H1 (cell line): Measurements from ENCODE around the gene MGRN1. TPM values are rescaled to one million over a fixed set of nuclear protein-coding genes. Genes with fewer than 3 reads are reported as not detected.

Experiments
- CTCF ChIA-PET: fragments of 300-600 bp; sonication (Branson Sonifier 250); formaldehyde crosslinking; loops from one replicate; lab custom pipeline; 2021; ENCODE audit not compliant: partially characterized antibody; lab: Charles Lee
- POLR2A ChIA-PET: fragments of 300-600 bp; sonication (Branson Sonifier 250); formaldehyde crosslinking; loops from one replicate; lab custom pipeline; 2021; ENCODE audit warnings: inconsistent platforms; ENCODE audit not compliant: partially characterized antibody; lab: Charles Lee
- DNase-seq, 2 experiments: peaks; one replicate each; pipeline versions ENCODE4 v3.0.0 to v3.0.0-alpha.2; 2010 to 2022; ENCODE audit warnings: low spot score in 2 of 2, low read depth in 1 of 2, mixed read lengths in 1 of 2
- FAIRE-seq: peaks from 2 replicates; lab custom pipeline; 2011; peaks lifted over from hg19 to GRCh38; lab: Jason Lieb, UNC
- H2AFZ ChIP-seq: 2 replicates; pipeline ENCODE4 v1.8.1; 2012; ENCODE audit warnings: low read length, inconsistent platforms
- H2AK5ac ChIP-seq: 2 replicates; pipeline ENCODE4 v1.6.1; 2013; ENCODE audit warnings: low read depth, low read length
- H2BK120ac ChIP-seq: replicated peaks from 2 replicates; pipeline ENCODE3; 2013; ENCODE audit warnings: low read depth, low read length, inconsistent platforms
- H2BK12ac ChIP-seq: 2 replicates; pipeline ENCODE4 v1.6.1; 2013; ENCODE audit warnings: low read depth, low read length
- H2BK15ac ChIP-seq: 2 replicates; pipeline ENCODE4 v1.6.1; 2013; ENCODE audit warnings: low read length
- H2BK20ac ChIP-seq: 2 replicates; pipeline ENCODE4 v1.6.1; 2013; ENCODE audit warnings: low read length
- H2BK5ac ChIP-seq: 2 replicates; pipeline ENCODE4 v1.6.1; 2013; ENCODE audit warnings: low read depth, low read length
- H3K14ac ChIP-seq: 2 replicates; pipeline ENCODE4 v1.6.1; 2013; ENCODE audit warnings: inconsistent platforms; ENCODE audit not compliant: insufficient read length
- H3K18ac ChIP-seq: 2 replicates; pipeline ENCODE4 v1.6.1; 2013; ENCODE audit warnings: low read length; ENCODE audit errors: extremely low read depth
- H3K23ac ChIP-seq: 2 replicates; pipeline ENCODE4 v1.6.1; 2013; ENCODE audit warnings: inconsistent platforms; ENCODE audit not compliant: insufficient read length
- H3K23me2 ChIP-seq: 2 replicates; pipeline ENCODE4 v1.6.1; 2013; ENCODE audit warnings: low read depth, low read length
- H3K27ac ChIP-seq: 2 replicates; pipeline ENCODE4 v1.6.1; 2011; ENCODE audit warnings: low read depth, low read length, inconsistent platforms
- H3K27me3 ChIP-seq, 4 experiments: replicated peaks in 1 of 4; 1 replicate in 1 of 4; 2 replicates in 3 of 4; pipeline versions ENCODE4 v1.6.1 to v1.8.1; 2011 to 2013; ENCODE audit warnings: low read length in 3 of 4, mild to moderate bottlenecking in 3 of 4, inconsistent platforms in 2 of 4, mixed read lengths in 2 of 4, moderate library complexity in 1 of 4; ENCODE audit not compliant: control insufficient read depth in 3 of 4, insufficient read depth in 3 of 4; ENCODE audit errors: extremely low read depth in 1 of 4
- H3K36me3 ChIP-seq, 4 experiments: 2 replicates each; pipeline versions ENCODE4 v1.6.1 to v1.8.1; 2011 to 2013; ENCODE audit warnings: mild to moderate bottlenecking in 4 of 4, low read length in 3 of 4, moderate library complexity in 2 of 4, control low read depth in 1 of 4, inconsistent platforms in 1 of 4; ENCODE audit not compliant: insufficient read depth in 4 of 4, control insufficient read depth in 2 of 4
- H3K4ac ChIP-seq: replicated peaks from 2 replicates; pipeline ENCODE3; 2013; ENCODE audit warnings: low read length, low read depth, mixed read lengths, inconsistent platforms; ENCODE audit not compliant: insufficient read length
- H3K4me1 ChIP-seq, 4 experiments: replicated peaks in 1 of 4; 1 replicate in 1 of 4; 2 replicates in 3 of 4; pipeline versions ENCODE4 v1.6.1 to v1.8.1; 2011 to 2013; ENCODE audit warnings: low read length in 3 of 4, inconsistent platforms in 2 of 4, mixed read lengths in 1 of 4; ENCODE audit not compliant: insufficient read depth in 4 of 4, control insufficient read depth in 3 of 4
- H3K4me2 ChIP-seq, 2 experiments: 2 replicates each; pipeline versions ENCODE4 v1.6.1 to v1.8.1; 2011 to 2013; ENCODE audit warnings: low read depth in 2 of 2, low read length in 2 of 2, control low read depth in 1 of 2, inconsistent platforms in 1 of 2, mild to moderate bottlenecking in 1 of 2; ENCODE audit not compliant: insufficient read depth in 1 of 2
- H3K4me3 ChIP-seq, 4 experiments: fragments of 200-600, 300-600 bp in 1 of 4; sonication (generic), shearing (Covaris generic), sonication (Bioruptor Twin) in 1 of 4; 2 replicates each; pipeline versions ENCODE4 v1.5.1 to v1.8.1; 2011 to 2016; ENCODE audit warnings: low read length in 4 of 4, low read depth in 3 of 4, control low read depth in 2 of 4, inconsistent platforms in 2 of 4, mild to moderate bottlenecking in 2 of 4, mixed read lengths in 1 of 4, moderate library complexity in 1 of 4; ENCODE audit not compliant: insufficient read depth in 2 of 4; ENCODE audit errors: extremely low read depth in 1 of 4
- H3K56ac ChIP-seq: replicated peaks from 2 replicates; pipeline ENCODE3; 2013; ENCODE audit warnings: low read depth, mild to moderate bottlenecking, mixed read lengths, low read length, inconsistent platforms; ENCODE audit not compliant: insufficient read length
- H3K79me1 ChIP-seq: 2 replicates; pipeline ENCODE4 v1.6.1; 2013; ENCODE audit warnings: low read depth, low read length, control low read depth
- H3K79me2 ChIP-seq, 2 experiments: 2 replicates each; pipeline versions ENCODE4 v1.6.1 to v1.8.1; 2012 to 2013; ENCODE audit warnings: low read length in 2 of 2, mild to moderate bottlenecking in 2 of 2, inconsistent platforms in 1 of 2; ENCODE audit not compliant: insufficient read depth in 2 of 2, control insufficient read depth in 1 of 2
- H3K9ac ChIP-seq, 4 experiments: replicated peaks in 1 of 4; 1 replicate in 1 of 4; 2 replicates in 3 of 4; pipeline versions ENCODE4 v1.6.1 to v1.8.1; 2011 to 2013; ENCODE audit warnings: low read depth in 3 of 4, low read length in 3 of 4, control low read depth in 2 of 4, mild to moderate bottlenecking in 2 of 4, moderate library complexity in 2 of 4, inconsistent platforms in 1 of 4; ENCODE audit errors: extremely low read depth in 1 of 4
- H3K9me3 ChIP-seq, 2 experiments: 2 replicates each; pipeline versions ENCODE4 v1.6.1 to v1.8.1; 2012 to 2013; ENCODE audit warnings: mild to moderate bottlenecking in 2 of 2, moderate library complexity in 2 of 2, control low read depth in 1 of 2, inconsistent platforms in 1 of 2, low read depth in 1 of 2, low read length in 1 of 2, mixed read lengths in 1 of 2; ENCODE audit not compliant: insufficient read depth in 2 of 2
- H4K20me1 ChIP-seq, 2 experiments: replicated peaks in 1 of 2; 2 replicates each; pipeline versions ENCODE3 to v1.8.1; 2011 to 2013; ENCODE audit warnings: inconsistent platforms in 2 of 2, low read length in 2 of 2, mild to moderate bottlenecking in 1 of 2; ENCODE audit not compliant: insufficient read depth in 2 of 2, control insufficient read depth in 1 of 2
- H4K5ac ChIP-seq: 2 replicates; pipeline ENCODE4 v1.6.1; 2013; ENCODE audit warnings: low read length, low read depth, mixed read lengths, inconsistent platforms; ENCODE audit not compliant: insufficient read length
- H4K8ac ChIP-seq: 2 replicates; pipeline ENCODE4 v1.8.0; 2013; ENCODE audit warnings: mild to moderate bottlenecking, moderate library complexity, low read length, inconsistent platforms; ENCODE audit not compliant: insufficient read depth; ENCODE audit errors: extremely low read depth
- H4K91ac ChIP-seq: replicated peaks from 2 replicates; pipeline ENCODE3; 2013; ENCODE audit warnings: low read length, mixed read lengths, inconsistent platforms; ENCODE audit not compliant: insufficient read length
- GTF2F1 ChIP-seq: IDR thresholded peaks from 2 replicates; pipeline ENCODE4 v1.6.1; 2012; ENCODE audit warnings: low read depth, low read length, improper control_type of control experiment, borderline replicate concordance
- HDAC2 ChIP-seq, 2 experiments: fragments of 300-600 bp in 1 of 2; sonication (generic) in 1 of 2; IDR thresholded peaks; 2 replicates each; pipeline ENCODE4 v1.6.1; 2011 to 2012; ENCODE audit warnings: low read depth in 2 of 2, low read length in 2 of 2, mild to moderate bottlenecking in 2 of 2, moderate library complexity in 2 of 2, borderline replicate concordance in 1 of 2, inconsistent platforms in 1 of 2
- HDAC6 ChIP-seq: IDR thresholded peaks from one replicate; pipeline ENCODE4 v1.7.1; 2012; ENCODE audit warnings: low read depth, mild to moderate bottlenecking, inconsistent platforms, low read length, moderate library complexity
- KDM1A ChIP-seq: fragments of 200-600, 300-600 bp; sonication (generic); IDR thresholded peaks from 2 replicates; pipeline ENCODE4 v1.7.1; 2016; ENCODE audit warnings: mild to moderate bottlenecking, low read length, borderline replicate concordance
- POLR2A ChIP-seq, 2 experiments: IDR thresholded peaks; 1 replicate in 1 of 2; 2 replicates in 1 of 2; pipeline ENCODE4 v1.6.1; 2011; ENCODE audit warnings: low read depth in 2 of 2, low read length in 2 of 2, mild to moderate bottlenecking in 2 of 2; ENCODE audit errors: control extremely low read depth in 1 of 2
- SP1 ChIP-seq: IDR thresholded peaks from 2 replicates; pipeline ENCODE4 v1.6.1; 2011; ENCODE audit warnings: low read depth, low read length
- TAF1 ChIP-seq: IDR thresholded peaks from 2 replicates; pipeline ENCODE4 v1.6.1; 2011; ENCODE audit warnings: mild to moderate bottlenecking, low read depth, low read length
- TCF12 ChIP-seq: IDR thresholded peaks from 2 replicates; pipeline ENCODE4 v1.6.1; 2011; ENCODE audit warnings: low read depth, mild to moderate bottlenecking, low read length
- TEAD4 ChIP-seq: IDR thresholded peaks from 2 replicates; pipeline ENCODE4 v1.6.1; 2012; ENCODE audit warnings: low read depth, low read length, inconsistent platforms, mixed read lengths
- WGBS, 2 experiments: shearing (Covaris generic) in 1 of 2; methylation state at CpG; one replicate each; pipeline versions ENCODE4 v1.1.6 to v1.1.7; 2013 to 2015; ENCODE audit warnings: low lambda C conversion rate in 2 of 2, mixed read lengths in 2 of 2, inconsistent platforms in 1 of 2, low coverage in 1 of 2, missing lambda C conversion rate in 1 of 2; ENCODE audit not compliant: insufficient replicate concordance in 2 of 2, insufficient coverage in 1 of 2, insufficient read length in 1 of 2; ENCODE audit errors: extremely low coverage in 1 of 2, missing lambda C conversion rate in 1 of 2; 5-methylcytosine and 5-hydroxymethylcytosine counted together
- polyA plus RNA-seq, 7 experiments: library from polyadenylated mRNA; depleted of rRNA in 3 of 7; stranded (reverse) in 5 of 7; unstranded in 2 of 7; fragments of >200 nt in 5 of 7; fragments of 200-250 nt in 2 of 7; gene quantifications; 1 replicate in 5 of 7; 2 replicates in 1 of 7; 4 replicates in 1 of 7; pipeline versions ENCODE4 v1.2.1 to v1.2.3, GENCODE V29; 2011 to 2013; ENCODE audit warnings: missing spikeins in 2 of 7, mixed read lengths in 2 of 7
- total RNA-seq: library from RNA; stranded (reverse); fragmentation: NEBNext Ultra II Directional; extraction: Animal tissue kit (Norgen Biotek cat#: 25700); gene quantifications from 2 replicates; pipeline ENCODE4 v1.2.1, GENCODE V29; 2021
- TF ChIP-seq, protein P1 (sequence below): IDR thresholded peaks from 2 replicates; pipeline ENCODE4 v1.6.1; 2012; ENCODE audit warnings: inconsistent platforms

The MGRN1 gene
- total and polyA plus RNA-seq, 2 of the 8 experiments (the other 6 are each of a cell fraction or from before 2014, with no cell fraction given): 15.0 to 82.3 TPM

DNA sequence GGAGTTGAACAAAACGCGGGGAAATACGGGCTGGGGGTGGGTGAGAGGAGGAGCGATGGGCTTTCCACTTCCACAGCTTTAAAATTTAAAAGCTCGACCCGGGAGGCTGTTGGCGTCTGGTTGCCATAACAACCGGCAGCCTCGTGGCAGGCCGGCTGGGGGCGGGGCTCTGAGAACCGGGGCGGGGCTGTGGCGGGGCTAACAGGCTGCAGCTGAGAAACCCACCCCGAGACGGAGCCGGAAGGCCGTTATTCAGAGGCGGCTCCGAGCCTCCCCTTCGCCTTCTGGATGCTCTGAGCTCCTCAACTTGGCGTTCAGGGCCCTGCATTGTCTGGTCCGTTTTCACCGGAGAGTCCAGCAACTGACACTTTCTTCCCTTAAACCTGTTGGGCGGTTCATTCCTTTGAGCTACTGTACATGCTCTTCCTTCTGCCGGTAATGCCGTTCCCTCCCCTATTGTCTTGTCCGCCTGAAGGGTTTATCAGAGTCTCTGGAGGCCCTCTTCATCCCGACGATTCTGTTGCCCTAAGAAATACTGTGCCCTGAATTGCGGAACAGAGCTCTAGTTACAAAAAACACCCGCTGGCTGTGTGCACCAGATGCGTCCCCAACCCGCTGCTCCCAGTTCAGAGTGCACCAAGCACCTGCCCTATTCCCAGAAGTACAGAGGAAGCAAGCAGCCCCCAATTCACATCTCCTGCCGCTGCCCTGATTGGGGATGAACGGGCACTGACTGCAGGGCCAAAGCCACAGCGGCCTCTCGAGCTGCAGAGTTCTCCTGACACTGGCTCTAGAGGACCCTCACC, 110.3 kb downstream of the MGRN1 start:
- Histone ChIP-seq H2AFZ (peak overlapping the region; percentile 95), H3K23me2 (peaks cover 10% of the 10 kb centered on the region; the same call in 1 of the 2 replicates), H4K5ac (peak overlapping the region; percentile 50), H3K79me1 (peaks cover 5% of the 10 kb centered on the region; the same call in 1 of the 2 replicates), H4K91ac (no peak overlapping the region), H3K27me3 (peaks cover 0 to 4% (median under 1%) of the 10 kb centered on the region in 4 experiments; a peak in 2 of 7 replicates), H3K9me3 (no peaks in the 10 kb centered on the region), H2BK15ac (no peak overlapping the region), H3K9ac (peak overlapping the region in 3 of 4 experiments; percentile 41 to 54 (median 52); a peak in 6 of 7 replicates), H4K20me1 (peaks cover 0 to 2% of the 10 kb centered on the region in 2 experiments), H3K4me3 (peak overlapping the region; percentile 59 to 97 (median 92)), H3K23ac (no peak overlapping the region), H3K36me3 (peaks cover 0 to 5% (median under 1%) of the 10 kb centered on the region in 4 experiments; a peak in 5 of 8 replicates), H2BK12ac (no peak overlapping the region), H2BK5ac (0 out of 2 replicates have a peak overlapping the region, but pooled peaks have one; percentile 24), H3K14ac (no peak overlapping the region), H2BK20ac (no peak overlapping the region), H3K18ac (no peak overlapping the region), H3K4ac (peak overlapping the region; percentile 0), H3K4me1 (peaks cover 0 to 4% (median 0%) of the 10 kb centered on the region in 4 experiments; a peak in 2 of 7 replicates), H3K56ac (no peak overlapping the region), H4K8ac (peak overlapping the region; percentile 69; the same call in 1 of the 2 replicates), H2BK120ac (no peak overlapping the region), H3K27ac (no peak overlapping the region), H3K4me2 (peak overlapping the region; percentile 85 to 92), H3K79me2 (peaks cover 4 to 26% of the 10 kb centered on the region in 2 experiments; a peak in 3 of 4 replicates), H2AK5ac (no peak overlapping the region)
- peak in 1 of 2 experiments; percentile 96 for DNase-seq
- ChIA-PET POLR2A (interaction anchor here (0.5 to 5.0 kb wide), 14 partner anchors 9 to 201 kb away, joined by 3 to 30 read pairs (median 6); partner anchors contain the start of genes GLYR1, NUDT16L1, ROGDI and UBN1), CTCF (interaction anchor here (0.7 to 2.3 kb wide), 11 partner anchors 9 to 223 kb away, joined by 3 to 9 read pairs (median 3); partner anchors contain the start of gene NUDT16L1)
- FAIRE-seq: no peak
- WGBS, 2 experiments: 10% methylated on average over 31 of the region's 38 CpGs; no CpG with 5 or more reads in 1 of the 2 experiments
- TF ChIP-seq POLR2A (IDR thresholded peaks at IDR 0.05; ENCODE audit: control extremely low read depth in 1 of 2, low read depth in 2 of 2, low read length in 2 of 2): peak in 1 of 2 experiments; percentile 42; a peak in 1 of 3 replicates
- TF ChIP-seq GTF2F1: no peak
- peak; percentile 39; the same call in 1 of the 2 replicates for TF ChIP-seq TAF1
- peak in 1 of 2 experiments; percentile 11; a peak in 1 of 4 replicates for TF ChIP-seq HDAC2 (IDR thresholded peaks at IDR 0.05; ENCODE audit: borderline replicate concordance in 1 of 2, low read depth in 2 of 2, low read length in 2 of 2)
- TF ChIP-seq TCF12: no peak
- TF ChIP-seq HDAC6: no peak
- TF ChIP-seq KDM1A: peak; percentile 81; the same call in 1 of the 2 replicates
- no peak for TF ChIP-seq TEAD4
- TF ChIP-seq, protein P1, sequence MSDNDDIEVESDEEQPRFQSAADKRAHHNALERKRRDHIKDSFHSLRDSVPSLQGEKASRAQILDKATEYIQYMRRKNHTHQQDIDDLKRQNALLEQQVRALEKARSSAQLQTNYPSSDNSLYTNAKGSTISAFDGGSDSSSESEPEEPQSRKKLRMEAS: peak; percentile 79
- no peak for TF ChIP-seq SP1
